ENCODE results near the gene KCNMA1. TPM values are rescaled to one million over a fixed set of nuclear protein-coding genes. Genes with fewer than 3 reads are reported as not detected.
A peak's percentile ranks its signal among the peaks of the same experiment; 100 is the strongest.

The KCNMA1 gene
- total RNA-seq, 1 donor from 2014 or later = 0.51 TPM

GRCh38 chr10:77634939-77635338 is 2.7 kb downstream of the KCNMA1 start:
- DNase-seq (ENCODE audit: low read depth in 2 of 2) = no peak

DNA sequence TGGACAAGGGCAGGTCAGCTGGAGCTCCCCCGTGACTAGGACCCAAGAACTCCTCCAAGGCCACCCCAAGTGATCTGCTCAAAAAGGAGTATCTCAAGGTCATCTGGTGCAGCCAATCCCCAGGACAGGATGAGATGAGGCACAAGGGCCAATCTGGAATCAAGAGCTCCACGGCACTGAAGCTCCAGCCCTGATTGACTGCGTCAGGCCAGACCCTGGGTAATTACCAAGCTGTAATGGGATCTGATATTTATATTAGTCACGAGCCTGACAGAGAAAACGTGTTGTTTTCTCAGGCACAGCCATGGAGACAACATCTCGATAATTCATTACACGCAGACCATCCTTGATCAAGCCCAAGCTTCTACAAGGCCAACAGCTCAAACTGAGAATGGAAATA is 4.2 kb downstream of the KCNMA1 start:
- no peak for DNase-seq (ENCODE audit: low read depth in 2 of 2)

DNA sequence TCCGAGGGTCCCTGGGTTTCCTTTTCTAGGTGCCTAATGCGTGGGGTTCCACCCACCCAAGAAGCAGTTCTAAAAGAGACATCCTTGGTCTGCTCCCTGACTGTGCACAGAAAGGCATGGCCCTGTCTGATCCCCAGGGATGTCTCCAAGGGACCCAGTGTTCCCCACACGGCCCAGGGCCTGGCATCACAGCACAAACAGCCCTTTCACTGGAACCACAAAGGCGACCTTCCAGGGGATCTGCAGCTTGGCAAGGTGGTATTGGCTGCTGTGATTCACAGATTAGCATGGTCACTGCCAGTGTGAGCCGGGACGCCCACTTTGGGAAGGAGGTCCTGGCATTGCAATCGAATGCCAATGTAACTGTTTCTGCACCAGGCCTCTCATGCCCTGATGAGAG is 6.4 kb downstream of the KCNMA1 start:
- DNase-seq (ENCODE audit: low read depth in 2 of 2) = no peak

- DNase-seq (ENCODE audit: low read depth in 2 of 2) = no peak
Measured at GRCh38 chr10:77630507-77630848, 7.1 kb downstream of the KCNMA1 start.

GRCh38 chr10:77629775-77630506 is 7.7 kb downstream of the KCNMA1 start:
- no peak for DNase-seq (ENCODE audit: low read depth in 2 of 2)

- peak in 1 of 2 donors; percentile 40 for DNase-seq (ENCODE audit: low read depth in 2 of 2)
Measured at GRCh38 chr10:77628906-77629730, 8.5 kb downstream of the KCNMA1 start.

DNA sequence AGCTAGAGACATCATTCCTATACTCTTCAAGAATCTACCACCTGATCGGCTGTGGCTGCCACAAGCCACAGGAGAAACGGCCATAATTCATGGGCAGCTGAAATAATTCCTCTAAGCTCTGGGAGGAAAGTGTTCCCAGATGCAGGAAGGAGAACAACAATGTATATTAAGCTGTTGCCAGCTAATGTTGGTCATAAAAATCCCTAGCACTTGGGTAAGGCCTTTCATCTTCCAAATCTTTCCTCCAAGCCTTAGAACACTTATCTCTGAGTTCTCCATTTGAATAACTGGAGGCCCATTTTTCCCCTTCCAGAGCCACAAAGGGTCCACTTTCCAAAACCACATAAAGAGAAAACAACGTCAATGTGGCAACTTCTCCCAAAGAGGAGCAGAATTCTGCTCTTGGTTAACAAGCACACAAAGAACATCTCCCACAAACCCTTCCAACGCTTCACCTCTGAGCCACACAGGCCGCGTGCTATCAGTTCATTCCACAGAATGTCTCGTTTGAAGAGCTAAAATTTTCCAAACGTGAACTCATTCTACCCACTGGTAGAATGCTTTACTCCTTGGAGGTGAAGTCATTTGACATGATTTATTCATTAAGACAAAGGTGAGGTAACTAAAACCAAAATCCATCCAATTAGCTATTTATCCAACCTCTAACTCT is 11.2 kb downstream of the KCNMA1 start:
- DNase-seq (ENCODE audit: low read depth in 2 of 2) = peak in 1 of 2 donors; percentile 8

DNA sequence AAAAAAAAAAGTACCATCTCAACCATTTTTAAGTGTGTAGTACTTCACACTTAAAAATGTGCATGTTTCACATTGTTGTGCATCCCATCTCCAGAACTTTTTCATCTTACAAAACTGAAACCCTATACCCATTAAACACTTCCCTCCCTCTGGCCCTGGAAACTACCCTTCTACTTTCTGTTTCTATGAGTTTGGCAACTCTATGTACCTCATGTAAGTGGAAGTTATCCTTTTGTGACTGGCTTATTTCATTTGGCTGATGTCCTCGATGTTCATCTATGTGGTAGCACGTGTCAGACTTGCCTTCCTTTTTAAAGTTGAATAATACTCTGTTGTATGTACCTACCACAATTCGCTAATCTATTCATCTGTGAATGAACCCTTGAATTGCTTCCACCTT is 12.2 kb downstream of the KCNMA1 start:
- DNase-seq (ENCODE audit: low read depth in 2 of 2) = no peak

DNA sequence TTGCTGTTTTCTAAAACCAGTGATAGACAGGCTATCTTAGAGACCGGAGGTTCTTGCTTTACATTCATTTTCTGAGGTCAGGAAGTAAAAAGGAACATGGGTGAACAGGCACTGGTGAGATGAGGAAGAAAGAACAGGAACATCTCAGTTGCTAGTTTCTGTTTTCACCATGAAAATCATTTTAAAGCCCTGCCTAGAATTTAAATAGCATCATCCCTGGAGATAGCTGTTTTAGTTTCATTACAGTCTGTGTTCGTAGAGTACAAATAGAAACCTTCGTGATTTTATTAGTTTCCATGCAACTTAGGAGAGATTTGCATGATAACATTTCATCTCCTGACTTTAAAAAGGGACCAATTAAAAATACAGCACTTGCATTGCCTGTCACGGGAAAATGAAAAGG is 14.7 kb downstream of the KCNMA1 start:
- DNase-seq (ENCODE audit: low read depth in 2 of 2) = no peak

GRCh38 chr10:77620731-77621130 is 16.9 kb downstream of the KCNMA1 start:
- peak in 1 of 2 donors; percentile 23 for DNase-seq (ENCODE audit: low read depth in 2 of 2)

DNA sequence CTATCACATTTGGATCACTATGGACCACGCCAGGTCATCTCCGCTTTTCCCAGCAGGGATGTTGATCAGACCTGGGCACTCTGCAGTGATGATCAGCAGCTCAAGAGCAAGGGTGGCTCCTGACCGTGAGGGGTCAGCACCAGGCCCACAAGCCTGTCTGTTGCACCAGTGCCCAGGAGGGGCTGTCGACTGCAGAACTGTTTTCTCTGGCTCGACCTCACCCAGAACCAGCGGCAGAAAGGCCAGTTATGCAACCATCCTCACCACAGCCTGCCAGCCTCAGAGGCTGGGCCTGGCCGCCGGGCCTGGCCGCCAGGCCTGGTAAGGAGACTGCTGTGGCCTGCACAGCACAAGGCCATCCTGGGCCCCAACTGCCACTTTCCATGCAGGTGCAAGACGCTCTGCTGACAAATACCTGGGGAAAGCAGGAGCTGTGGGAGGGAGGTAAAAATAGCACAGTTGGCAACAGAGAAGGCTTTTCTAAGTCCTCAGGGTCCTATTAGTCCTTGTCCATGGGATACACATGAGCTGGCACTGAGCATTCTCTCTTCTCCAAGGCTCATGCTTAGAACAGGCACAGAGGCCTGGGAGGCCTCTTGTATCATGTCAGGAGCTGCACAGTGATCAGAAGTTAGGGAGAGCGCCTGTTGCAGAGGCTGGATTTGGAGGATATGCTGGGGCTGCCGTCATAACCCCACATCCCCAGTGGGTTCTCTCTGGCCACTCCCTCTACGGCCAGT is 17.5 kb downstream of the KCNMA1 start:
- no peak for DNase-seq (ENCODE audit: low read depth in 2 of 2)

DNA sequence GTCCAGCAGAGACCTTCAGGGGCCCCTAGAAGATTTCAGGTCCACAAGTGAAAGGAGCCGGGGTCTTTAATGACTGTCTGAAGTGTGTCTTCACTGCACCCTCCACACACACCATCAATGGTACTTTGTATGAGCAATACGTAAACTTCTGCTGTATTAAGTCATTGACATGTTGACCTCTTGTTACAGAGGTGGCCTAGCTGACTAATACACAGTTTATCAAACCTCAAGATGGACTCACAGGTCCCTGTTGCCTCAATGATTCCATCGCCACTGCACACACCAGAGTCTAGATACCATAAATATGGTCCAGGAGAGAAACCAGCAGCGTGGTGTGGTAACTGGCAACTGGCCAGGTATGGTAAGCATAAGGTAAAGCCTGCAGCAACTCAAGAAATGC is 19.5 kb downstream of the KCNMA1 start:
- no peak for DNase-seq (ENCODE audit: low read depth in 2 of 2)

GRCh38 chr10:77616766-77617165 is 20.8 kb downstream of the KCNMA1 start:
- DNase-seq (ENCODE audit: low read depth in 2 of 2) = no peak

- DNase-seq (ENCODE audit: low read depth in 2 of 2) = no peak
Measured at GRCh38 chr10:77614778-77615625, 22.6 kb downstream of the KCNMA1 start.

GRCh38 chr10:77613476-77614130 is 24.0 kb downstream of the KCNMA1 start:
- no peak for DNase-seq (ENCODE audit: low read depth in 2 of 2)

DNA sequence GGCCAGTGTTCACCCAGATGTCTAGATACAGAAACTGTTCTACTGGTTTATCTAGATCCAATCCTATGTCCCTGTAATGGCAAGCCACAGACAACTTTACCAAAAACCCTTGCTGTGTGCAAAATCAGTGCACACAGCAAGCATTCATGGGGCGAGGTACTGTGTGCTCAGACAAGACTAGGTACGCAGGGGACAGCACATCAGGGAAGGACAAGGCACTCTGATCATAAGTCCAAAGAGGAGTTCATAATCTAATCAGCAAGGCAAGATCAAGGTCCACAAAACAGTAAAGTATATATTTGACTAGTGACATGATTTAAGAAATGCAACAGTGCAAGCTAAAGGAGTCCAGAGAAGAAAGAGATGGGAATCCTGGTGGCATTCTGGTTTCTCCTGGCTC is 25.9 kb downstream of the KCNMA1 start:
- DNase-seq (ENCODE audit: low read depth in 2 of 2) = no peak

- DNase-seq (ENCODE audit: low read depth in 2 of 2) = no peak
Measured at GRCh38 chr10:77611221-77611620, 26.4 kb downstream of the KCNMA1 start.

GRCh38 chr10:77609781-77610272 is 27.8 kb downstream of the KCNMA1 start:
- no peak for DNase-seq (ENCODE audit: low read depth in 2 of 2)

GRCh38 chr10:77608281-77608680 is 29.3 kb downstream of the KCNMA1 start:
- no peak for DNase-seq (ENCODE audit: low read depth in 2 of 2)

DNA sequence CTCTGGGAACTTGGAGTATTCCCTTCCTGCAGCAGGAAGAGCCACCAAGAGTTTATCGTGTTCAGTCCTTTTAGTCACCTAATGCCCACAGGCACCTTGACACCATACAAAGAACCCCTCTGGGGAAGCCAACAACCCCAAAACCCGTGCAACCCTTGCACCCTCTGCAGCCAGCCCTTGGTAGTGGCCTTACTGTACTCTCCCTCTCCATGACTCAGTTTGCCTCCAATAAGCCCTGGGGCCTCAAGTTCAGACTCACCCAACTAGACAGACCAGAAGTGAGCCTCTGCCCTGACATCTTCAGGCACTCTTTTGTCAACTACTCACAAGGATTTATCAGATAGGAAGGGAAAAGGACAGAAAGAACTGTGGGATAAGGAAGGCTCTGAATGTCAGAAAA is 30.9 kb downstream of the KCNMA1 start:
- DNase-seq (ENCODE audit: low read depth in 2 of 2) = no peak

All from dermis microvascular lymphatic vessel endothelial cell (primary cell).